SJCRH30 (cell line): ENCODE results near the gene INHA. TPM values are rescaled to one million over a fixed set of nuclear protein-coding genes. Genes with fewer than 3 reads are reported as not detected.

Experiments
- DNase-seq, 2 experiments: peaks; one replicate each; pipeline ENCODE4 v3.0.0-alpha.2; 2015 to 2020
- H3K27ac ChIP-seq: fragments of 250-450 bp; sonication (Bioruptor Pico); 2 replicates; pipeline ENCODE4 v1.5.1; 2020; ENCODE audit warnings: mild to moderate bottlenecking, moderate library complexity
- H3K27me3 ChIP-seq: fragments of 250-450 bp; sonication (Bioruptor Pico); 2 replicates; pipeline ENCODE4 v1.5.1; 2020; ENCODE audit warnings: mild to moderate bottlenecking, moderate library complexity
- H3K36me3 ChIP-seq: fragments of 250-450 bp; sonication (Bioruptor Pico); 2 replicates; pipeline ENCODE4 v1.5.1; 2020; ENCODE audit warnings: mild to moderate bottlenecking, moderate library complexity
- H3K4me1 ChIP-seq: fragments of 250-450 bp; sonication (Bioruptor Pico); 2 replicates; pipeline ENCODE4 v1.5.1; 2020; ENCODE audit warnings: mild to moderate bottlenecking, moderate library complexity
- H3K4me3 ChIP-seq: fragments of 250-450 bp; sonication (Bioruptor Pico); 2 replicates; pipeline ENCODE4 v1.5.1; 2020; ENCODE audit warnings: mild to moderate bottlenecking, moderate library complexity
- H3K9me3 ChIP-seq: fragments of 250-450 bp; sonication (Bioruptor Pico); replicated peaks from 2 replicates; pipeline ENCODE4 v1.5.1; 2020; ENCODE audit warnings: mild to moderate bottlenecking, moderate library complexity
- total RNA-seq: library from RNA; depleted of rRNA; stranded (reverse); fragments of >200 nt; shearing (Covaris generic); gene quantifications from 2 replicates; pipeline ENCODE4 v1.2.3, GENCODE V29; 2014; rRNA removed

Gene INHA
- total RNA-seq, 1 experiment from 2014 or later, result 0.65 TPM

GRCh38 chr2:219615894-219616293 lies 43.8 kb downstream of the INHA start:
- Histone ChIP-seq H3K4me3 (no peak overlapping the region), H3K27me3 (no peaks in the 10 kb centered on the region), H3K9me3 (no peaks in the 10 kb centered on the region), H3K36me3 (no peaks in the 10 kb centered on the region), H3K27ac (no peak overlapping the region), H3K4me1 (no peaks in the 10 kb centered on the region)
- DNase-seq, result no peak

- Histone ChIP-seq H3K36me3 (no peaks in the 10 kb centered on the region), H3K4me1 (no peaks in the 10 kb centered on the region), H3K27me3 (no peaks in the 10 kb centered on the region), H3K9me3 (no peaks in the 10 kb centered on the region), H3K4me3 (no peak overlapping the region), H3K27ac (no peak overlapping the region)
- DNase-seq, result no peak
These were observed 44.4 kb downstream of the INHA start for GRCh38 chr2:219616550-219616949.

DNA sequence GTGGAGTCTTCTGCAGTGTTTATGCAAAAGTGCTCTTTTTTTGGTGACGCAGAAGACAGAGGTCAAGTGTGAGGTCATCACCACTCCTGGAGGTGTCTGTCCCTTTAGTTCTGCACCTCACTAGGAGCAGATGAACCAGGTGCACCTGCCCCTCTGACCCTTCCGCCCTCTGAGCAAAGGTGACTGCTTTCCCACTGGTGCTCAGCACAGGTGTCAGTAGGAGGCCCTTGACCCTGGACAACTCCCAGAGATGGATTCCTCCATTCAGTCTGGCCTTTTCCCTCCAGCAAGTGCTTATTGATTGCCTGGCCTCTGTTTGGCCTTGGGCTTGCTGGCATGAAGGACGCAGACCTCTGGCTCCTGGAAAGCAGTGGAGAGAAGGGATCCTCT lies 46.6 kb downstream of the INHA start:
- no peak overlapping the region for H3K4me3 ChIP-seq
- no peaks in the 10 kb centered on the region for H3K36me3 ChIP-seq
- H3K27ac ChIP-seq, result no peak overlapping the region
- H3K27me3 ChIP-seq, result peaks cover 4% of the 10 kb centered on the region; the same call in 1 of the 2 replicates
- DNase-seq, result no peak
- no peaks in the 10 kb centered on the region for H3K9me3 ChIP-seq
- no peaks in the 10 kb centered on the region for H3K4me1 ChIP-seq

DNA sequence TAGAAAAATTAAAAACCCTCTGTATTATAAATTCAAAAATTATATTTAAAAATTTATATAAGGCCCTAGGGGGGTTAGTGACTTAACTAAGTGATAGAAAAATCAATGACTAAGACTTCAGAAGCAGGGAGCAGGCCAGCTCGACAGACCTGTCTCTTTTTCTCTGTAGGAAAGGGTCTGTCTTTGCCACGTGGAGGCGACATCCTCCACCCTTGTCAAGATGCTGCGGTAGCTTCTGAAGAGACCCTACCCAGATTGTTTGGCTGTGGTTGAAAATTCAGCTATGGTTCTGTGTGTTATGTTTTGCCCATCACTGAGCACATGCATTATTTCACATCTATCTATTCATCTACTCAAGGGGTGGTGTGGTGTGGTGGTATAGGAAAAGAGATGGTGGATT lies 47.1 kb downstream of the INHA start:
- DNase-seq, result no peak
- Histone ChIP-seq H3K9me3 (no peaks in the 10 kb centered on the region), H3K4me1 (no peaks in the 10 kb centered on the region), H3K27ac (no peak overlapping the region), H3K27me3 (peaks cover 4% of the 10 kb centered on the region; the same call in 1 of the 2 replicates), H3K36me3 (no peaks in the 10 kb centered on the region), H3K4me3 (no peak overlapping the region)

- Histone ChIP-seq H3K9me3 (no peaks in the 10 kb centered on the region), H3K4me1 (no peaks in the 10 kb centered on the region), H3K27ac (no peak overlapping the region), H3K27me3 (peaks cover 4% of the 10 kb centered on the region; the same call in 1 of the 2 replicates), H3K4me3 (no peak overlapping the region), H3K36me3 (no peaks in the 10 kb centered on the region)
- DNase-seq, result no peak
These were observed 48.4 kb downstream of the INHA start for GRCh38 chr2:219620546-219620945.

GRCh38 chr2:219621935-219622334 lies 49.8 kb downstream of the INHA start:
- no peaks in the 10 kb centered on the region for H3K36me3 ChIP-seq
- no peaks in the 10 kb centered on the region for H3K9me3 ChIP-seq
- peaks cover 6% of the 10 kb centered on the region for H3K27me3 ChIP-seq
- no peak overlapping the region for H3K4me3 ChIP-seq
- no peak for DNase-seq
- H3K27ac ChIP-seq, result no peak overlapping the region
- no peaks in the 10 kb centered on the region for H3K4me1 ChIP-seq

GRCh38 chr2:219622472-219622871 lies 50.4 kb downstream of the INHA start:
- H3K4me3 ChIP-seq, result no peak overlapping the region
- no peak for DNase-seq
- peaks cover 7% of the 10 kb centered on the region for H3K27me3 ChIP-seq
- no peaks in the 10 kb centered on the region for H3K4me1 ChIP-seq
- no peaks in the 10 kb centered on the region for H3K36me3 ChIP-seq
- H3K27ac ChIP-seq, result no peak overlapping the region
- no peaks in the 10 kb centered on the region for H3K9me3 ChIP-seq

GRCh38 chr2:219624565-219624964 lies 52.5 kb downstream of the INHA start:
- no peaks in the 10 kb centered on the region for H3K4me1 ChIP-seq
- no peaks in the 10 kb centered on the region for H3K9me3 ChIP-seq
- no peaks in the 10 kb centered on the region for H3K36me3 ChIP-seq
- peaks cover 7% of the 10 kb centered on the region for H3K27me3 ChIP-seq
- no peak for DNase-seq
- no peak overlapping the region for H3K4me3 ChIP-seq
- H3K27ac ChIP-seq, result no peak overlapping the region

- H3K36me3 ChIP-seq, result no peaks in the 10 kb centered on the region
- H3K4me3 ChIP-seq, result no peak overlapping the region
- H3K27ac ChIP-seq, result no peak overlapping the region
- no peaks in the 10 kb centered on the region for H3K4me1 ChIP-seq
- no peak for DNase-seq
- no peaks in the 10 kb centered on the region for H3K9me3 ChIP-seq
- peaks cover 7% of the 10 kb centered on the region for H3K27me3 ChIP-seq
These were observed 53.1 kb downstream of the INHA start for GRCh38 chr2:219625179-219625578.

Other genes starting within 250 kb of the INHA start
- not detected in 2 replicates for gene RESP18, start 239.6 kb upstream of the INHA start, total RNA-seq
- gene DNPEP, start 184.4 kb upstream of the INHA start, total RNA-seq, result 29.5 and 33.1 TPM in 2 replicates
- gene DES, start 153.9 kb upstream of the INHA start, total RNA-seq, result 331 and 376 TPM in 2 replicates
- gene SPEG, start 137.5 kb upstream of the INHA start, total RNA-seq, result 21.3 and 26.2 TPM in 2 replicates
- gene GMPPA, start 73.4 kb upstream of the INHA start, total RNA-seq, result 21.9 and 22.1 TPM in 2 replicates
- 0.46 and 0.67 TPM in 2 replicates for gene ASIC4, start 57.8 kb upstream of the INHA start, total RNA-seq
- gene CHPF, start 28.5 kb upstream of the INHA start, total RNA-seq, result 41.8 and 44.0 TPM in 2 replicates
- gene TMEM198, start 28.3 kb upstream of the INHA start, total RNA-seq, result 8.1 and 8.2 TPM in 2 replicates
- 67.8 and 71.6 TPM in 2 replicates for gene OBSL1, start 771 bp upstream of the INHA start, total RNA-seq
- 11.0 and 20.2 TPM in 2 replicates for gene STK11IP, start 25.5 kb downstream of the INHA start, total RNA-seq
- gene SLC4A3, start 55.3 kb downstream of the INHA start, total RNA-seq, result 0.76 and 1.3 TPM in 2 replicates